K562 (cell line): ENCODE measurements around the gene PLA2G4F.
"Not testable (repeated sequence)": the region's sequence is repeated elsewhere in the genome, so short reads cannot be mapped to it uniquely, and the experiment has no call there.

Experiments used
- ADNP ChIP-seq: fragments of 200-800 bp; sonication (Bioruptor generic); IDR thresholded peaks from 2 replicates; pipeline ENCODE4 v1.6.1; 2016; ENCODE audit warnings: missing genetic modification characterization, missing compliant biosample characterization
- FOSL1 ChIP-seq: fragments of 200-800 bp; sonication (Bioruptor generic); conservative IDR thresholded peaks from 2 replicates; pipeline ENCODE4 v1.6.1; 2016; ENCODE audit warnings: missing genetic modification characterization, missing compliant biosample characterization
- JUND ChIP-seq, 2 experiments: IDR thresholded peaks; 2 replicates in 1 of 2; 3 replicates in 1 of 2; pipeline ENCODE4 v1.6.1; 2011; ENCODE audit warnings: borderline replicate concordance in 2 of 2, low read depth in 2 of 2, low read length in 2 of 2, improper control_type of control experiment in 1 of 2, missing biosample characterization in 1 of 2, missing genetic modification characterization in 1 of 2, missing genetic modification reagents in 1 of 2
- KDM4B ChIP-seq, 2 experiments: fragments of 450-650 bp in 1 of 2; sonication (generic) in 1 of 2; IDR thresholded peaks; 2 replicates each; pipeline ENCODE4 v1.6.1; 2016 to 2017; ENCODE audit warnings: borderline replicate concordance in 2 of 2, antibody characterized with exemption in 1 of 2, low read depth in 1 of 2, mild to moderate bottlenecking in 1 of 2
- LARP7 ChIP-seq: fragments of 450-650 bp; IDR thresholded peaks from 2 replicates; pipeline ENCODE4 v1.6.1; 2016
- REST ChIP-seq, 2 experiments: fragments of 450-650 bp; formaldehyde crosslinking in 1 of 2; IDR thresholded peaks; 2 replicates each; pipeline versions ENCODE4 v1.4.0 to v1.6.1; 2014 to 2020; ENCODE audit warnings: mild to moderate bottlenecking in 2 of 2, borderline replicate concordance in 1 of 2, low read depth in 1 of 2
- SIN3A ChIP-seq, 2 experiments: fragments of 150-350 bp in 1 of 2; IDR thresholded peaks; 2 replicates each; pipeline ENCODE4 v1.6.1; 2011 to 2016; ENCODE audit warnings: borderline replicate concordance in 2 of 2, low read depth in 2 of 2, low read length in 2 of 2, mild to moderate bottlenecking in 2 of 2, moderate library complexity in 2 of 2; ENCODE audit not compliant: control insufficient read depth in 1 of 2
- SMAD1 ChIP-seq: fragments of 150-350 bp; IDR thresholded peaks from 2 replicates; pipeline ENCODE4 v1.6.1; 2014; ENCODE audit warnings: low read length, low read depth; ENCODE audit not compliant: partially characterized antibody
- SMC3 ChIP-seq: conservative IDR thresholded peaks from 2 replicates; pipeline ENCODE4 v1.6.1; 2011; ENCODE audit warnings: low read depth, low read length, improper control_type of control experiment; ENCODE audit not compliant: insufficient read depth
- TRIM28 ChIP-seq: fragments of 450-650 bp; IDR thresholded peaks from 2 replicates; pipeline ENCODE4 v1.6.1; 2017
- ZFP91 ChIP-seq: sonication (generic); formaldehyde crosslinking; IDR thresholded peaks from 2 replicates; pipeline ENCODE4 v1.8.0; 2022; ENCODE audit warnings: mild to moderate bottlenecking, missing genetic modification reagents
- ZNF316 ChIP-seq: fragments of 450-650 bp; IDR thresholded peaks from 2 replicates; pipeline ENCODE4 v1.6.1; 2016
- TF ChIP-seq, protein P1 (sequence below), 3 experiments: IDR thresholded peaks in 2 of 3; conservative IDR thresholded peaks in 1 of 3; 2 replicates each; pipeline ENCODE4 v1.5.1; 2011 to 2012; ENCODE audit warnings: low read length in 3 of 3, mild to moderate bottlenecking in 3 of 3, control low read depth in 2 of 3, improper control_type of control experiment in 1 of 3, inconsistent platforms in 1 of 3, low read depth in 1 of 3, mixed read lengths in 1 of 3, moderate library complexity in 1 of 3; ENCODE audit not compliant: insufficient read depth in 2 of 3

DNA sequence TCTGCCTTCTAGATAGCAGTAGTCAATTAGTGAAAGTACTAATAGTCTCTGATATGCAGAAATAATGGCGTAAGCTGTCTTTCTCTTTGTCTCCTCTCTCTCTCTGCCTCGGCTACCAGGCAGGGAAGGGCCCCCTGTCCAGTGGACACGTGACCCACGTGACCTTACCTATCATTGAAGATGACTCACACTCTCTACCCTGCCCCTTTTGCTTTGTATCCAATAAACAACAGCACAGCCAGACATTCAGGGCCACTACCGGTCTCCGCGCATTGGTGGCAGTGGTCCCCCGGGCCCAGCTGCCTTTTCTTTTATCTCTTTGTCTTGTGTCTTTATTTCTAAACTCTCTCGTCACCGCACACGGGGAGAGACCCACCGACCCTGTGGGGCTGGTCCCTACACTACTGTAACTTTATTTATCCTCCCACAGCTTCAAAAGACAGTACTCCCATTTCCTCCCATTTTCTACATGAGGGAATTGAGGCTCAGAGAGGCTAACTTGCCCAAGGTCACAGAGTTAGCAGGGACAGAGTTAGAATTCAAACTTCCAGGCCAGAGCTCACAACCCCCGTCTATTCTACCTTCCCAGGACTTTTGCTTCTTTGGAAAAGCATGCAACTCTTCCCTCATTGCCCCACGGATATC is 64.6 kb downstream of the PLA2G4F start:
- TF ChIP-seq TRIM28; REST (IDR thresholded peaks at IDR 0.05; ENCODE audit: borderline replicate concordance); REST (CRISPR knock-in tag; IDR thresholded peaks at IDR 0.05; ENCODE audit: low read depth); KDM4B (IDR thresholded peaks at IDR 0.05; ENCODE audit: borderline replicate concordance in 2 of 2, low read depth in 1 of 2); ZFP91; SMC3; ZNF316; SIN3A (IDR thresholded peaks at IDR 0.05; ENCODE audit: borderline replicate concordance in 2 of 2, control insufficient read depth in 1 of 2, low read depth in 2 of 2, low read length in 2 of 2); SMAD1; LARP7; ADNP: not testable (repeated sequence)
- TF ChIP-seq FOSL1 (tag) (peak; percentile 55), JUND (IDR thresholded peaks at IDR 0.05; ENCODE audit: borderline replicate concordance, low read depth, low read length) (peak; percentile 20; the same call in 1 of the 2 replicates), JUND (tag; IDR thresholded peaks at IDR 0.05; ENCODE audit: borderline replicate concordance, low read depth, low read length) (peak; percentile 29; the same call in 1 of the 3 replicates)
- TF ChIP-seq, protein P1, sequence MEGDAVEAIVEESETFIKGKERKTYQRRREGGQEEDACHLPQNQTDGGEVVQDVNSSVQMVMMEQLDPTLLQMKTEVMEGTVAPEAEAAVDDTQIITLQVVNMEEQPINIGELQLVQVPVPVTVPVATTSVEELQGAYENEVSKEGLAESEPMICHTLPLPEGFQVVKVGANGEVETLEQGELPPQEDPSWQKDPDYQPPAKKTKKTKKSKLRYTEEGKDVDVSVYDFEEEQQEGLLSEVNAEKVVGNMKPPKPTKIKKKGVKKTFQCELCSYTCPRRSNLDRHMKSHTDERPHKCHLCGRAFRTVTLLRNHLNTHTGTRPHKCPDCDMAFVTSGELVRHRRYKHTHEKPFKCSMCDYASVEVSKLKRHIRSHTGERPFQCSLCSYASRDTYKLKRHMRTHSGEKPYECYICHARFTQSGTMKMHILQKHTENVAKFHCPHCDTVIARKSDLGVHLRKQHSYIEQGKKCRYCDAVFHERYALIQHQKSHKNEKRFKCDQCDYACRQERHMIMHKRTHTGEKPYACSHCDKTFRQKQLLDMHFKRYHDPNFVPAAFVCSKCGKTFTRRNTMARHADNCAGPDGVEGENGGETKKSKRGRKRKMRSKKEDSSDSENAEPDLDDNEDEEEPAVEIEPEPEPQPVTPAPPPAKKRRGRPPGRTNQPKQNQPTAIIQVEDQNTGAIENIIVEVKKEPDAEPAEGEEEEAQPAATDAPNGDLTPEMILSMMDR (IDR thresholded peaks at IDR 0.05 in 2 of 3, conservative IDR thresholded peaks at IDR 0.05 in 1 of 3; ENCODE audit: insufficient read depth in 2 of 3, low read depth in 1 of 3, low read length in 3 of 3) = not testable (repeated sequence)
